ENCODE data around the gene RNU5B-1. TPM values are rescaled to one million over a fixed set of nuclear protein-coding genes. Genes with fewer than 3 reads are reported as not detected.

RNU5B-1 gene
- total RNA-seq, 4 donors from 2014 or later, result not detected

DNA sequence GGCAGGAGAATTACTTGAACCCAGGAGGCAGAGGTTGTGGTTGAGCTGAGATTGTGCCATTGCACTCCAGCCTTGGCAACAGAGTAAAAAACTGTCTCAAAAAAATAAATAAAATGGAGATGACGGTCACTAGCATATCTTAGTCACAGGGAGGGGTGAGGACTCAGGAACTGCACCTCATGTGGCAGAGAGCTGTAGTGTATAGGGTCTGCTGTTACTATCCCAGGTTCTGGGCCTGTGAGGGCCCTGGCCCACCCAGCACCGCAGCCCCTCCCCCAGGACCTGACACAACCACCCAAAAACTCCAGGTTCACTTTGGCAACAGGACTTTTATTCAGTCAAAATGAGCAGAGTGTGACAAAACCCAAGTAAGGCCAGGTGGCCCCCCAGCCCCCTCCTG lies 22.3 kb downstream of the RNU5B-1 start:
- Histone ChIP-seq H3K36me3 (no peaks in the 10 kb centered on the region), H3K4me3 (no peak overlapping the region), H3K9me3 (no peaks in the 10 kb centered on the region), H3K27ac (no peak overlapping the region), H3K27me3 (peaks cover 0 to 10% (median 0%) of the 10 kb centered on the region in 4 donors), H3K4me1 (no peaks in the 10 kb centered on the region)
- DNase-seq, result no peak
- intact Hi-C loops (cut with DNase I), result no loop called here
- WGBS, 2 donors, result 61 to 74% methylated on average over 2 of the region's 2 CpGs
- TF ChIP-seq POLR2A (IDR thresholded peaks at IDR 0.05) (no peak), CTCF (IDR thresholded peaks at IDR 0.05) (no peak)

- Histone ChIP-seq H3K4me3 (no peak overlapping the region), H3K4me1 (no peaks in the 10 kb centered on the region), H3K27ac (no peak overlapping the region), H3K36me3 (no peaks in the 10 kb centered on the region), H3K27me3 (peaks cover 0 to 3% (median 0%) of the 10 kb centered on the region in 4 donors), H3K9me3 (no peaks in the 10 kb centered on the region)
- DNase-seq, result no peak
- TF ChIP-seq POLR2A (IDR thresholded peaks at IDR 0.05) (no peak), CTCF (IDR thresholded peaks at IDR 0.05) (no peak)
- intact Hi-C loops (cut with DNase I), result no loop called here
- WGBS, 2 donors, result 53 to 67% methylated on average over 10 to 12 of the region's 12 CpGs
Observed at GRCh38 chr15:65327651-65328393, 23.3 kb downstream of the RNU5B-1 start.

GRCh38 chr15:65328506-65329287 lies 24.2 kb downstream of the RNU5B-1 start:
- intact Hi-C loops (cut with DNase I), result no loop called here
- DNase-seq, result no peak
- Histone ChIP-seq H3K9me3 (no peaks in the 10 kb centered on the region), H3K27ac (no peak overlapping the region), H3K4me3 (no peak overlapping the region), H3K27me3 (peaks cover 0 to 6% (median 0%) of the 10 kb centered on the region in 4 donors), H3K4me1 (no peaks in the 10 kb centered on the region), H3K36me3 (no peaks in the 10 kb centered on the region)
- WGBS, 2 donors, result 27 to 77% methylated on average over 2 to 10 of the region's 21 CpGs
- TF ChIP-seq POLR2A (IDR thresholded peaks at IDR 0.05), result no peak
- TF ChIP-seq CTCF (IDR thresholded peaks at IDR 0.05), result no peak

GRCh38 chr15:65329288-65329983 lies 25.0 kb downstream of the RNU5B-1 start:
- Histone ChIP-seq H3K4me3 (no peak overlapping the region), H3K4me1 (no peaks in the 10 kb centered on the region), H3K36me3 (no peaks in the 10 kb centered on the region), H3K27me3 (peaks cover 0 to 8% (median 0%) of the 10 kb centered on the region in 4 donors), H3K27ac (no peak overlapping the region), H3K9me3 (no peaks in the 10 kb centered on the region)
- WGBS, 2 donors, result 91% methylated on average over 4 of the region's 21 CpGs; no CpG with 5 or more reads in 1 of the 2 donors
- DNase-seq, result no peak
- no peak for TF ChIP-seq CTCF (IDR thresholded peaks at IDR 0.05)
- no peak for TF ChIP-seq POLR2A (IDR thresholded peaks at IDR 0.05)
- intact Hi-C loops (cut with DNase I), result no loop called here
